Activated CD4-positive, alpha-beta T cell treated with anti-CD3 and anti-CD28 coated beads, Interleukin-2, amount 50 U/mL, for 1 hour (primary cell): Measurements from ENCODE around the gene BIRC2.

Source experiments
- DNase-seq: peaks from one replicate; pipeline ENCODE4 v3.0.0-alpha.2; 2020

The BIRC2 gene

GRCh38 chr11:102346748-102347461, at the start of gene BIRC2:
Gene BIRC2, plus strand, starts transcription at chr11:102347214. Its CDS starts 2,641 bp downstream, at chr11:102349855.
- peak; percentile 96 for DNase-seq

- DNase-seq, result peak; percentile 69
Observed at GRCh38 chr11:102300837-102301236, 46.2 kb upstream of the BIRC2 start.

- no peak for DNase-seq
Observed at GRCh38 chr11:102302241-102302640, 44.8 kb upstream of the BIRC2 start.

GRCh38 chr11:102304686-102305085, 42.3 kb upstream of the BIRC2 start:
- no peak for DNase-seq

- no peak for DNase-seq
Observed at GRCh38 chr11:102305352-102306047, 41.5 kb upstream of the BIRC2 start.

- DNase-seq, result peak; percentile 40
Observed at GRCh38 chr11:102306048-102306597, 40.9 kb upstream of the BIRC2 start.

- peak; percentile 43 for DNase-seq
Observed at GRCh38 chr11:102306817-102307726, 39.9 kb upstream of the BIRC2 start.

- DNase-seq, result no peak
Observed at GRCh38 chr11:102307727-102308038, 39.3 kb upstream of the BIRC2 start.

- DNase-seq, result no peak
Observed at GRCh38 chr11:102309621-102310541, 37.1 kb upstream of the BIRC2 start.

- no peak for DNase-seq
Observed at GRCh38 chr11:102312667-102313066, 34.3 kb upstream of the BIRC2 start.

GRCh38 chr11:102313238-102313940, 33.6 kb upstream of the BIRC2 start:
- no peak for DNase-seq

GRCh38 chr11:102314784-102315183, 32.2 kb upstream of the BIRC2 start:
- DNase-seq, result no peak

GRCh38 chr11:102316346-102316904, 30.6 kb upstream of the BIRC2 start:
- DNase-seq, result no peak

- DNase-seq, result peak; percentile 88
Observed at GRCh38 chr11:102317099-102317767, 29.8 kb upstream of the BIRC2 start, which contains the start of gene BIRC3. Gene BIRC3, plus strand, starts transcription at chr11:102317484. Its CDS starts 7,026 bp downstream, at chr11:102324510.

GRCh38 chr11:102317768-102318103, 29.3 kb upstream of the BIRC2 start:
- no peak for DNase-seq

GRCh38 chr11:102318469-102318868, 28.5 kb upstream of the BIRC2 start:
- DNase-seq, result peak; percentile 60

- DNase-seq, result no peak
Observed at GRCh38 chr11:102319544-102319943, 27.5 kb upstream of the BIRC2 start.

GRCh38 chr11:102320188-102320587, 26.8 kb upstream of the BIRC2 start:
- no peak for DNase-seq

GRCh38 chr11:102320679-102321078, 26.3 kb upstream of the BIRC2 start:
- DNase-seq, result no peak

GRCh38 chr11:102322560-102322959, 24.5 kb upstream of the BIRC2 start:
- no peak for DNase-seq
